EH (cell line): Measurements from ENCODE around the gene ACSS2.
"Not testable (repeated sequence)": the region's sequence is repeated elsewhere in the genome, so short reads cannot be mapped to it uniquely, and the experiment has no call there.

Experiments used
- DNase-seq: peaks from one replicate; pipeline ENCODE4 v3.0.0-alpha.2; 2015; ENCODE audit warnings: low read depth

The ACSS2 gene

DNA sequence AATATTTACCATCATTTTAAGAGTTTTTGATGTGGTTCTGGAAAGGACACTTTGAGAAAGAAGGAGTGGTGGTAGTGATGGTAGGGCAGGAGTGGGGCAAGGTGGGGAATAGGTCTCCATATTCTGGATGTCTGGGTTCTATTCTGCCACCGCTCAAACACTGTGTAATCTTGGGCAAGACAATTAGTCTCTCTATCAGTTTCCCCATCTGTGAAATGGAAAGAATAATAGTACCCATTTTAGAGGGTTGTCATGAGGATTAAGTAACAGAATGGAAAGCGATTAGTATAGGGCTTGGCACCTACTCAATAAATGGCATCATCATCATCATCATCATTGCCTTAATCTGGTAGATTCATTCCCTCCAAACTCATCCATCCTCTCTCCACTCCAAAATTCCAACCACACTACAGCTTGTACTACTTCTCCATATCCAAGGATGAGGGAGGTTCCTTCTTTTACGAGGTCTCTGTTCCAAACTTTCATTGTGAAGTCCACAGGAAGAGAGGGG, 2.8 kb upstream of the ACSS2 start:
- no peak for DNase-seq

DNA sequence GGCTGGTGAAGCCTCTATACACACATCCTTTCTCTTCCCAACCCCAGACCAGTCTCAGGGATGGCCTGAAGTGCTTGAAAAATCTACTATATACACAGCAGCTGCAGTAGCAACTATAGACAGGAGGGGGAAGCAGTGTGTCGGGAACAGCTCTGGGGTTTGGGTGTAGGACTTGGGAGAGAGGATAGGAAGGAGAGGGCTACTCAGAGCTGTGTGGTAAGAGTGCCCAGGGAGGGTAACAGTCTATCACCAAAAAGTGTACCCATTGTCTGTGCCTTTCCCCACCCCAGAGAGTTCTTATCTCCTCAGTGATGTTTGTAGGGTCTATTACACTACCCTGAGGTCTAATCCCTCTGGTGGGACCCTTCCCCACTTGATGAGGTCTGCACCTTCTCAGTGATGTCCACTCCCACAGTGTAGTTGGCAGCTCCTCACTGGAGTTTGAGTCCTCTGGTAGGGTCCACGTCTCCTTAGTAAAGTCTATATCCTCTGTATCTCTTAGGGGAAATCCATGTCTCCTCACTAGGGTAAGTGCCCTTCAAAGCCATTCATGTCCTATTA, 2.2 kb upstream of the ACSS2 start:
- DNase-seq, result peak; percentile 89

DNA sequence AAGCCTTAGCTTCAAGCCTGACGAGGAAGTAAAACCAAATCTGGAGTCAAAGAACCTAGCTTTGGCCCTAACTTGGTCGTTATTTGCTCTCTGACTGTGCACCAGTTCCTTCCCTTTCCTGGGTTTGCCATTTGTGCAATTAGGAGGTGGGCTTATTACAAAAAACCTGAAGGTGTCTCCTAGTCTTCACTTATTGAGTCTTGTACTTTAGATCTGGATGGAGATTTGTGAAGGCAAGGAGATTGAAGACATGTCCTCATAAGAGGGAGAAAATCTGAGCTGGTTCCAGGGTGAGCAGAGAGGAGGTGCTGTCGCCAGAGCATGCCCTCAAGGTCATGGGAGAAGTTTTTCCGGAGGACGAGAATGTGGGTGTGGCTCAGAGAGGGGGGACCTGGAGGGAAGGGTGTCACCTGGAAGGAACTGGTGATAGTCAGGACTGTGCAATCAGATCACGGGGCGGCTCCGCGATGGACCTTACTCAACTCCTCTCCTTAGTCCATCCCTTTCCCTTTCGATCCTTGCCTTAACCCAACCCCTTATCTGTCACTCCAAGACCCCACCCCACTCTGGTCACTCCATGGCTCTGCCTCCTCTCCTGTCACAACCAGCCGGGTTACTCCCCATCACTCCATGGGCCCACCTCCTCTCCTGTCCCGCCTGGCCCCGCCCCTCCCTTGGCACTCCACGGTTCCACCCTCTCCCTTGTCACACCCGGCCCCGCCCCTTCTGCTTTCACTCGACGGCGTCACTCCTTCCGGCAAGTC, 588 bp upstream of the ACSS2 start:
- DNase-seq, result peak; percentile 98

DNA sequence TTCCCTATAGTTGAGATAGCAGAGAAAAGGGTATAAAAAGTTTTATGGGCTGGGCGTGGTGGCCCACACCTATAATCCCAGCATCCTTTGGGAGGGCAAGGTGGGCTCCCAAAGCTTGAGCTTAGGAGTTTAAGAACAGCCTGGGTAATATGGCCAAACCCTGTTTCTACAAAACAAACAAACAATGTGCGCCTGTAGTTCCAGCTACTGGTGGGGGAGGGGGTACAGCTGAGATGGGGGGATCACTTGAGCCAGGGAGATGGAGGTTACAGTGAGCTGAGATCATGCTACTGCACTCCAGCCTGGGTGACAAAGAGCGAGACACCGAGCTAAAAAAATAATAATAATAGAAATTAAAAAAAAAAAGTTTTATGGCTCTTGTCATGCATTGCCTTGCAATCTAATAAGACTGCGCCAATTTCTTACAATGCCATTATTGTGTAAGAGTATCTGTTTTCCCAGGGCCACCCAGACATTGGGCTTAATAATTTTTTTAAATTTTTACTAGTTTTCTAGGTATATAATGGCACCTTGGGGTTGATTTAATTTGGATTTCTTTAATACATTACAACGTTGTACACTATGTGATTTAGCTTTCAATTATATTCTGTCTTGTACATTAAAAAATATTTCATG, 3.9 kb downstream of the ACSS2 start:
- DNase-seq, result no peak

DNA sequence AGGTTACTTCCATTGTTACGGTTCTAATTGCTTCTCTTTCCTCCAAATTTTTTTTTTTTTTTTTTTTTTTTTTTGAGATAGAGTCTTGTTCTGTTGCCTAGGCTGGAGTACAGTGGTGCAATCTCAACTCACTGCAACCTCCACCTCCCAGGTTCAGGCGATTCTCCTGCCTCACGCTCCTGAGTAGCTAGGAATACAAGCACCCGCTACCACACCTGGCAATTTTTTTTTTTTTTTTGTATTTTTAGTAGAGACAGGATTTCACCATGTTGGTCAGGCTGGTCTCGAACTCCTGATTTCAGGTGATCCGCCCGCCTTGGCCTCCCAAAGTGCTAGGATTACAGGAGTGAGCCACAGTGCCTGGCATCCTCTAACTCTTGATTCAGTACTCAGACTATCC, 4.6 kb downstream of the ACSS2 start:
- DNase-seq, result not testable (repeated sequence)

DNA sequence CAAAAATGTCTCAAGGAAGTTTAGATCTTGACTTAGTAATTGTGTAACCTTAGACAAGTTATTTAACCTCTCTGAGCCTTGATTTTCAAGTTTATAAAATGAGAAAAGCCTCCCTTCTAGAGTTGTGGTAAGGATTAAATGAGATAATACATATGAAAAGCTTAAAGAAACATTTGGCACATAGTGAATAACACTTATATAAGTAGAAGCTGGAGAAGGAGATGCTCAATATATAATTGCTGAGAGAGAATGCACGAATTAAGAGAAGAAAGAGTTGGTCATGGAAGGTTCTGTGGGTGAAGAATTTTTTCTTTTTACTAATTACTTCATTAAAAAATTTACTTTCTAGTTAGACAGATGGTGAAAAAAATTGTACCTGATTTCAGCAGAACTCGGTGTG, 5.3 kb downstream of the ACSS2 start:
- DNase-seq, result no peak

DNA sequence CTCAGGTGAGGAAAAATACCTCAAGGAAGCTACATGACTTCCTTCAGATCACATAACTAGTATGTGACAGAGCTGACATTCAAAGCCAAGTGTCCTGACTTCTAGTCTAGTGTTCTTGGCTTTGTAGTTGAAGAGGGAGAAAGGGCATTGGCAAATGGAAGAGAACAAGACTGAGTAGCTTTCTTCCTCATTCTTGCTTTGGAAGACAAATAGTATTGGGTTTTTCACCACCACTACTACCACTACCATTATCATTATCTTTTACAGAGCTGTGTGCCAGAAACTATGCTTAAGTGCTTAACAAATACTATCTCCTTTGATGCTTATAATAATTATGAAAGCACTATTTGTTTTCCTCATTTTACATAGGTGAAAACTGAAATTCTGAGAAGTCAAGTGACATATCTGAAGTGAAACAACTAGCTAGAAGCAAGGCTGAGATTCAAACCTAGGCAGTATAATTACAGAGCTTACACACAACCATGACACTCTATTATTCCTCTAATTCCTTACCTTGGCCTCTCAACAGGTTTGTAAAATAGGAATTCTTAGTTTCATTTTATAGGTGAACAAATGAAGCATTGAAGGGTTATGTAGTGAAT, 6.8 kb downstream of the ACSS2 start:
- DNase-seq, result no peak

DNA sequence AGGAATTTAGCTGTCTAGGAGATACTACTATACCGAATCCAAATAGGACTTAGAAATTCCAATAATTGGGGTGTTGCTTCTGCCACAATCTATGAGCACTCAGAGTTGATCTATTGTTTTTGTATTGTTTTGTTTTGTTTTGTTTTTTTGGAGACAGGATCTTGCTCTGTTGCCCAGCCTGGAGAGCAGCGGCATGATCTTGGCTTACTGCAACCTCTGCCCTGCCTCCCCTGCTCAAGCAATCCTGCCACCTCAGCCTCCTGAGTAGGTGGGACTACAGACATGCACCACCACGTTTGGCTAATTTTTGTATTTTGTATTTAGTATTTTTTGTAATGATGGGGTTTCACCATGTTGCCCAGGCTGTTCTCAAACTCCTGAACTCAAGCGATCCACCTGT, 7.4 kb downstream of the ACSS2 start:
- no peak for DNase-seq

DNA sequence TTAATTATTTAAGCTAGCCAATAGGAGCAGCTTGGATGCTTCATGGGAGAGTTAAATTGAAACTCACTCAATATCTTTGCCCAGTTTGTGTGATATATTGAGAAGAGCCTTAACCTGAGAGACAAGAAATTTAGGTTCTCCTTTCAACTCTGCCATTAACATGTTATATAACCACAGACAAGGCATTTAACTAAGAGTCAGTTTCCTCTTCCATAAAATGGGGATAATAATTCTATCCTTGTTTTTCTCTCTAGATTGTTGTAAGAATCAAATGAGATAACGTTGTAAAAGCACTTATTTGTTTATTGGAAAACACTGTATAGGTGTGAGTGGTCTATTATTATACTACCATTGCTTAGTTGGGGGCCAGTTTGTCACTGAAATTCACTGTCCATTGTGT, 7.8 kb downstream of the ACSS2 start:
- no peak for DNase-seq

DNA sequence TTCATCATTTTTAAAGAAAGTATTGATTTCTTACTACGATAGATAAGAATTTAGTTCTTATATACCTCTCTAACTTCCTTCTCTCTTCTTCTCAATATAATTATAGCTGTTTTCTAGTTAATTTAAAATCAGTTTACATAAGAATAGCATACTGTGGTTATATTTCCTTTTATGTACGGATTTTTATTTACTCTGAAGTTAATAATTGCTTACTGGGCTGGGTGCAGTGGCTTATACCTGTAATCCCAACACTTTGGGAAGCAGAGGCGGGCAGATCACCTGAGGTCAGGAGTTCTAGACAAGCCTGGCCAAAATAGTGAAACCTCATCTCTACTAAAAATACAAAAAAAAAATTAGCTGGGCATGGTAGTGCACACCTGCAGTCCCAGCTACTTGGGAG, 9.7 kb downstream of the ACSS2 start:
- no peak for DNase-seq

DNA sequence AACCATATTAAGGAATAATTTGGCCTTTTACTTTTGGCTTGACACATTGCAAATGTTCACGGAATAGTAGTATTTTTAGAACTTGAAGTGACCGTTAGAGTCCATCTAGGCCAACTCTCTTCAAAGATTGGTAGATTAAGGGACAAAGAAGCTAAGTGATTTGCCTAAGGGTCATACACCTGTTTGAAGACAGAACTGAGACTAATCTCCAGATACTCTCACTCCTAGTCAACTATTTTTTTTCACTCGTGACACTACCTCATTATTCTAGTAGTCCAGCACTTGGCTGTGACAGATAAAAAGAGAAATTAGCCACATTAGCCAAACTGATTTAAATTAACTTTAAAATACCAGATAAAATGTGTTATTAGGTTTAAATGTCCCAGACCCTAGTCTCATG, 10.6 kb downstream of the ACSS2 start:
- no peak for DNase-seq

DNA sequence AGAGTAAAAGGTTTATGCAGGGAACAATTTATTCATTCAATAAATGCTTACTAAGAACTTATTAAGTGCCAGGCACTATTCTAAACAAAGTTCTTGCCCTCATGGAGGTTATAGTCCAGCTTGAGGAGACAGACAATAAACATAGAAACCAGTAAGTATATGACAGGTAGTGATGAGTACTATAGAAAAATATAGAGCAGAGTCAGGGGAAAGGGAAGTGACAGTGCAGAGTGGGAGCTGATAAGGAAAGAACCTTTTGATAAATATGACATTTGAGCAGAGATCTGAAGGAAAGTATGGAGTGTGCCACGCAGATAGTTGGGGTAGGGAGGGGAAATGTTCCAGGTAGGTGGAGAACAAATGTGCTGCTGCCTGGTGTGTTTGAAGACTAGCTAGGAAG, 12.1 kb downstream of the ACSS2 start:
- DNase-seq, result no peak

DNA sequence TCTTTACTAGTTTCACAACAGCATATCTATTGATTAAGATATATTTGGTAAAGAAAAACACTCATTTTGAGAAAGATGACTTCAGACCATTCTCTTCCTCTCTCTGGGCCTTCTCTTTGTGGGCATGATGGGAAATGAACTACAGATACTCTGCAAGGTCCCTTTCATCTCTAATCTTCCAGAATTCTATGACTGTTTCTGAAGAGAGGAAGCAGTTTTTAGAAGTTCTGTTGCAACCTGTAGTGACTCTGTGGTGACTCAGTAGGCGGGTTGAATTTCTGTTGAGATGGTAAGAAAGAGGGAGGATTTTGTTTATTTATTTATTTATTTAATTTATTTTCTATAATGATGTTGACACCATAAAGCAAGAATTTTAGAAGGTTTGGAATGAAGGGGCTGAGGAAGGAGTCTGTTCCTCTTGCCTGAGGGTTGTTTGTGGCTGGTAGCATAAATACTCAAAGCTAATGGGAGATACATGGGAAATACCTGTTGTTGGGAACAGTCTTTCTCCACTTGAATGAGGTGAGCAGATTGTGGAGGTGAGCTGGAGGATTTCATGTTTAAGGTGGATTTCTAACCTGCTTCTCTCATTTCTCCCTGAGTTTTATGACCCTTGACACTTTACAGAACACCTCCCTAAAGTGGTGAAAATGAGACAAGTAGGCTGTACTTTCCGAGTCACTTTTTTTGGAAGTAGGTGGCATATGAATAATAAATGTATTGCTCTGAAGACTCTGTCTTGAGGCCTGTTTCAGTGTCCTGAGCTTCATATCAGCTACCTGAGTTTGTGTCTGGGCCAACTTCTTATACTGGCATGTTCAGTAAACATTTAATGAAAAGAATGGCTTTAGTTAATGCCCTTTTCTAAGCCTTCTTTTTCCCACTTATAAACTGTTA, 15.0 kb downstream of the ACSS2 start:
- peak; percentile 73 for DNase-seq

DNA sequence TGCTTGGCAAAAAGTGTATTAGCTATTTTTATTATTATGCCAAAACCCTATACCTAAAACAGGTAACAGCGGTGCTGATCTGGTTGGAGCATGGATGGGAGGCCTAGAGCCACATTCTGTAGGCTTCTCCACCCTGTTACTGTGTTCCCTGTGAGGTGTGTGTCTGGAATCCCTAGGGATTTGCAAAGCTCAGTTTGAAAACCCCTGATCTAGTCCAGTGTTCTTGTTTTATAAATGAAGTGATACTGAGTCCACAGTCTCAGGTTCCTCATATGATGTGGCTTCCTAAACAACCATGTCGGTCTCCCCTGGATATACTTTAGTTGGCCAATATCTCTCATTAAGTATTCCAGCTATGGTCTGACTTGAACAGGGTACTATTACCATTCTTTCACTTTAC, 16.3 kb downstream of the ACSS2 start:
- no peak for DNase-seq

DNA sequence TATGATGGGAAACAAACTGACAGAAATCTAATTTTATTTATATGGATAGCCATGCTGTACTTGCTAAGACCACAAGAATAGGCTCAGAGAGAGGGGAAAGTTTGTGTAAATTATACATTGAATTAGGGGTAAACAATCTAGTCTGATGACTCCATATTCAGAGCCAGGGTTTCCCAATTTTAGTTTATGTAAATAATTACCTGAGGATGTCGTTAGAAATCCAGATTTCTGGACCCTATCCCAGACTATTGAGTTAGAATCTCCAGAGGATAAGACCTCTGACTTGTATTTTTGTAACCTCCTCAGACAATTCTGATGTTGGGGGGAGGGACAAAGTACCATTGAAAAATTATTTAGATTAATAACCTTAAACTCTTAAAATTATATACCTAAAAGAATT, 18.3 kb downstream of the ACSS2 start:
- no peak for DNase-seq

DNA sequence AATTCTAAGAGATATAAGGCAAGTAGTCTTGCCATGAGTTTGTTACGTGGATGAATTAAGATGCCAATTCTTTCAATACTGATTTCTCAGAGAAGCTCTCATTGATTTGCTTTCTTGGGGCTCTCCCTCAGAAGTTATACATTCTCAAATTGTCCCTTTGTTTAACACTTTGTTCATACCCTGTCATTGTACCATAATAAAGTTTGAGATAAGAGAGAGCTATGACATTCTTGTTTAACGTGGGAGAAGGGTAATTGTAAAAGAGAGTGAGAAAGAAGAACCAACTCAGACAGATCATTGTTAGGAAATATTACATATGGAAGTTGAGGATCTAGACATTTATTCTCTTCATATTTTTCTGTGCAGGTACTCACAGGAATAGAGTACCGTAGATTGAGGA, 19.1 kb downstream of the ACSS2 start:
- no peak for DNase-seq

DNA sequence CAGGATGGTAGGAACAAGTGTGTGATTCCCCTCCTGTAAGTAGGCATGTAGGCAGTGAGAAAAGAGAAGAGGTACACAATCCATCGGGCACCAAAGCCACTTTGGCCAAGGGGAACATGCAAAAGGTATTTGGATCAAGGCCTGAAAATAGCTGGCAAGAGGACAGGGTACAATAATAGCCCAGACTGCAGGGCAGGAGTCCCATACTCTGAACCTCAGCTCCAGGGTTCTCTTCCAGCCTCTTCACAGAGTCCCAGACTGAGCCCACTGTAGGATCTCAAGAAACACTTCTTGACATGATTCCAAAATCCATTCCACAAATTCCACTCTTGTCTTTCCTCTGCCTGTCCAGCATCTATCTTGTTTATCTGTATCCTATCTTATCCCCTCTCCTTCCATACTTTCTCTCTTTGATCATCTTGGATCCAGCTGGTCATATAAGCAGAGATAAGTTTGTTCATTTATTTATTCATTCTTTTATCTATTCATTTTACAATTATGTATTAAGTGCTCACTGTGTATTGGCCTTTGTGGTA, 19.7 kb downstream of the ACSS2 start:
- DNase-seq, result peak; percentile 68

DNA sequence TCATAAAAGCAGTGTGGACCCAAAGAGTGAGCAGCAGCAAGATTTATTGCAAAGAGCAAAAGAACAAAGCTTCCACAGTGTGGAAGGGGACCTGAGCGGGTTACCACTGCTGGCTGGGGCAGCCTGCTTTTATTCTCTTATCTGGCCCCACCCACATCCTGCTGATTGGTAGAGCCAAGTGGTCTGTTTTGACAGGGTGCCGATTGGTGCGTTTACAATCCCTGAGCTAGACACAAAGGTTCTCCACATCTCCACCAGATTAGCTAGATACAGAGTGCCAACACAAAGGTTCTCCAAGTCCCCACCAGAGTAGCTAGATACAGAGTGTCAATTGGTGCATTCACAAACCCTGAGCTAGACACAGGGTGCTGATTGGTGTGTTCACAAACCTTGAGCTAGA, 21.7 kb downstream of the ACSS2 start:
- not testable (repeated sequence) for DNase-seq

DNA sequence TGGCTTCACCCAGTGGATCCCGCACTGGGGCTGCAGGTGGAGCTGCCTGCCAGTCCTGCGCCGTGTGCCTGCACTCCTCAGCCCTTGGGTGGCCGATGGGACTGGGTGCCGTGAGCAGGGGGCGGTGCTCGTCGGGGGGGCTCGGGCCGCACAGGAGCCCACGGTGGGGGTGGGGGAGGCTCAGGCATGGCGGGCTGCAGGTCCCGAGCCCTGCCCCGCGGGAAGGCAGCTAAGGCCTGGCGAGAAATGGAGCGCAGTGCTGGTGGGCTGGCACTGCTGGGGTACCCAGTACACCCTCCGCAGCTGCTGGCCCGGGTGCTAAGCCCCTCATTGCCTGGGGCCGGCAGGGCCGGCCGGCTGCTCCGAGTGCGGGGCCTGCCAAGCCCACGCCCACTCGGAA, 22.3 kb downstream of the ACSS2 start:
- DNase-seq, result not testable (repeated sequence)

DNA sequence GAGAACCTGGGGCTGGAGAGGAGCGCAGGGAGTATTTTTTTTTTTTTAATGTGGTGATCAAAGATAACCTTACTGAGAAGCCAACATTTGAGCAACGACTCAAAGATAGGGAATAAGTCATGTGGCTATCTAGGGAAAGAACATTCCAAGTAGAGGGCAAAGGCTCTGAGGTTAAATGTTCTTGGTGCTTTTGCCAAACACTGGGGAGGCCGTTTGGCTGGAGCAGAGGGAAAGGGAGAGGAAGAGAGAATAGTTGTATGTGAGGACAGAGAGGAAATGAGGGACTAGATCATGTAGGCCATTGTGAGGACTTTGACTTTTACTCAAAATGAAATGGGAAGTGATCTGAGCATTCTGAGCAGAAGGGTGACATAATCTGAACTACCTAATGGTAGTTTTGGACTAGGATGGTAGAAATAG, 27.8 kb downstream of the ACSS2 start:
- no peak for DNase-seq

DNA sequence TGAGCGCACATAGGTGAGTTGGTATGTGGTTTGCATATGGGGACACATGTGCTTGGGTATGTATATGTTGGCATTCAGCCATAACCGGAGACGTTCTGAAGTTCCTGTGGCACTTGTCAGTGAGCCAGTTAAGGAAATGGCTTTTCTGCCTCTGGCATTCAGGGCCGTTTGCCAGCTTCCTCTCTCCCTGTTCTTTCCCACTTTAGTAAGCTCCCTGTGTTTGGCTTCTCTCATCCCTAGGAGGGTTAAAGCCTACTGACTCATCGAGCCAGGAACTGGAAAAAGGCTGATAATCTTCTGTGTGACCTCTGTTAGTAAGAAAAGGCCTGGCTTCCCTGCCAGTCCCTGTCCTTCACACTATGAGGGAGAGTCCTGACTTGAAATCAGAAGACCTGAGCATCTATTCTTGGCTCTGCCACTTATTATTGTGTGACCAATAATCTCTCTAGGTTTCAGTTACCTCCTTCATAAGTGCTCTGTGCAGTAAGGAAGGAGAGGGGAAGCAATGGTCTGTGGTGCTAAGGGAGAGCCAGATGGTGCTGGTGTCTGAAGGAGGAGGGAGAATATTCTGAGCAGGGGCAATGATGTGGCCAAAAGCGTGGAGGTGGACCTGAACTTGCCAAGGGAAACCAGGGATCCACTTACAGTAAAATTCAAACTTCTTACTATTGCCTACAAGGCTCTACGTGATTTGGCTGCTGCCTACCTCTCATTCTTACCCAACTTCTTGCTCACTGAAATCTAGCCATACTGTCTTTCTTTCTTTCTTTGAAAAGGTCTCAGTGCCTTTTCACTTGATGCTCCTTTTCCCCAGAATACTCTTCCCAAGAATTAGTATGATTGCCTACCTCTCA, 31.4 kb downstream of the ACSS2 start:
- peak; percentile 98 for DNase-seq
